Measurements from ENCODE around the gene APOL4.
"Not testable (repeated sequence)": the region's sequence is repeated elsewhere in the genome, so short reads cannot be mapped to it uniquely, and the experiment has no call there.

Gene APOL4

DNA sequence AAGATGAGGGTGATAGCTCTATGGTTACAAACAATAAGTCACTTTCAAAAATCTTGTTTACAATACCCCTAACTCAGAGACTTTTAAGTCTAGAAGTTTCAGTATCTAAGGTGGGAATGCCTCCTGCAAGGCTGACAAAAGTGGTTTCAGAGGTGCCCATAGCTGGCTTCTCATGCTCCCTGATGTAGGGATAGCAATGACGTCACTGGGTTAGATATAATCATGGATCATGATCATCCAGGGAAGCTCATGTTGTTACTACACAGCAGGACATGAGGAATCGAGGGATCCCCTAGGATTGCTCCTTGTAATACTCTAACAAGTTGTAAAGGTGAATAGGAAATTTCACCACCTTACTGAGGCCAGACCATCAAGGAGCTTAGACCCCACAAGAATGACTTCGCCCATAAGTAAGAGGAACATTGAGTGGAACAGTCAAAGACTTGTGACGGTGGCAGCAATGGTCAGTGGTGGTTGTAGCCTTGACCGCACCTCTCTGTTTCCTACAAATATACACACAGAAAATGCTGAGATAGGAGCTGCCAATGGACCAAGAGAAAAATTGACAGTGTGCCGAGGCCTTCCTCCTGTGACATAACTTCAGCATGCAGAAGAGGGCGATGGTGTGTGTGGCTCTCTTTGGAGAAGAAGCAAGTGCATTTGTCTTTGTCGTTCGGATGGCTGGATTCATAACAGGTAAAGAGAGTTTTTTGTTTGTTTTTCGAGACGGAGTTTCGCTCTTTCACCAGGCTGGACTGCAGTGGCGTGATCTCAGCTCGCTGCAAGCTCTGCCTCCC is 15.6 kb downstream of the APOL4 start:
- no peak for DNase-seq (ENCODE audit: low read depth in 2 of 2)

GRCh38 chr22:36184433-36185025 is 17.1 kb downstream of the APOL4 start:
- DNase-seq (ENCODE audit: low read depth in 2 of 2): peak in 1 of 2 experiments; percentile 16

DNA sequence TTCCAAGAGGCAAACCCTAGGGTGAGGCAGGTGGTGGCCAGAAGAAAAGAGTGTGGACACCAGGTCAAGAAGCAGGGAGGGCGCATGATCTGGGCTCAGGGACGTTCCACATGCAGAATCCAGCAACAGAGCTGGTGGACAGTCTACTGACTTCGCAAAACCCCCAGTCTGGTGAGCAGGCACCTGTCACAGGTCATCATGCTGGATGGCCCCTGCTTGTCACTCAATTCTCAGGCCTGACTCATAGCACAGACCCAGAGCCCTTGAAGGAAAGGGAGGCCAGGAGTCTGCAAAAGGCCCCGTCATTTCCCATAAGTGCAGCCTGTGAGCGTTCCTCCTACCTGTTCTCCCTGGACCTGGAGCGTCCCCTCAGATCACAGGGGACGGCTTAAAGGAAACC is 18.2 kb downstream of the APOL4 start:
- no peak for DNase-seq (ENCODE audit: low read depth in 2 of 2)

GRCh38 chr22:36182857-36183256 is 18.8 kb downstream of the APOL4 start:
- DNase-seq (ENCODE audit: low read depth in 2 of 2): no peak

DNA sequence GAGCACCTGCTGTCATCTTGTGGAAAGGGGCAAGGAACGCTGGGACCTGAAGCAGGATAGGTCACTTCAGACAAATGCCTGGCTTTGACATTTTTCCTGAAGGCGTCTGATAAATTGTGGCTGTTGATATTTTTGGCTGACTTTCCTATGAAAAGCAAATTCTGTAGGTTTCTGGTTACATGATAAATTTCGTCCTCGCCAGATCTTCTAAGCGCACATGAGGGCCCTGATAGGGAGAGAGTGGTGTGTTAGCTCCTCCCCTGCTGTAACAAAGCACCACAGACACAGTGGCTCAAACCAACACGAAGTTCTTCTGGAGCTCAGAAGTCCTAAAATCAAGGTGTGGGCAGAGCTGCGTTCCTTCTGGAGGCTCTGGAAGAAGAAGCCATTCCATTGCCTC is 19.6 kb downstream of the APOL4 start:
- DNase-seq (ENCODE audit: low read depth in 2 of 2): no peak

- no peak for DNase-seq (ENCODE audit: low read depth in 2 of 2)
These were observed 20.7 kb downstream of the APOL4 start for GRCh38 chr22:36180928-36181327.

- peak in 1 of 2 experiments; percentile 6 for DNase-seq (ENCODE audit: low read depth in 2 of 2)
These were observed 21.4 kb downstream of the APOL4 start for GRCh38 chr22:36180038-36180880.

DNA sequence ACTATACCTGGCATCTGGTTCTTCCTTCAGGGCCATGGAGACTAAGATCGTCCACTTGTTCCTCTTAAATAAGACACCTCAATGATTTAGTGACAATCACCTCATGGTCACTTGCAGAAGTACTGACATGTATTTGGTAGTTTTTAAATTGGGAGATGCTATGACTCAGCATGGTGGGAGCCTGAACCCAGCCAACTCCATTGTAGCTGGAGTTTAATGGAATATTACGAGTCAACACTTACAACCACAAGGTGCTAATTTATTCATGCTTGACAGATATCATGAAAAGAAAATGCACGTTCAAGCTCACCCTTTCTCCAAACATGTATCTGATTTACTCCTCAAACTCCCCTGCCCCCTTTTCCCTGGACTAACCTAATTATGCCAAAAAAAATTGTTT is 24.4 kb downstream of the APOL4 start:
- no peak for DNase-seq (ENCODE audit: low read depth in 2 of 2)

GRCh38 chr22:36175892-36176291 is 25.7 kb downstream of the APOL4 start:
- no peak for DNase-seq (ENCODE audit: low read depth in 2 of 2)

GRCh38 chr22:36171941-36172340 is 29.7 kb downstream of the APOL4 start:
- no peak for DNase-seq (ENCODE audit: low read depth in 2 of 2)

DNA sequence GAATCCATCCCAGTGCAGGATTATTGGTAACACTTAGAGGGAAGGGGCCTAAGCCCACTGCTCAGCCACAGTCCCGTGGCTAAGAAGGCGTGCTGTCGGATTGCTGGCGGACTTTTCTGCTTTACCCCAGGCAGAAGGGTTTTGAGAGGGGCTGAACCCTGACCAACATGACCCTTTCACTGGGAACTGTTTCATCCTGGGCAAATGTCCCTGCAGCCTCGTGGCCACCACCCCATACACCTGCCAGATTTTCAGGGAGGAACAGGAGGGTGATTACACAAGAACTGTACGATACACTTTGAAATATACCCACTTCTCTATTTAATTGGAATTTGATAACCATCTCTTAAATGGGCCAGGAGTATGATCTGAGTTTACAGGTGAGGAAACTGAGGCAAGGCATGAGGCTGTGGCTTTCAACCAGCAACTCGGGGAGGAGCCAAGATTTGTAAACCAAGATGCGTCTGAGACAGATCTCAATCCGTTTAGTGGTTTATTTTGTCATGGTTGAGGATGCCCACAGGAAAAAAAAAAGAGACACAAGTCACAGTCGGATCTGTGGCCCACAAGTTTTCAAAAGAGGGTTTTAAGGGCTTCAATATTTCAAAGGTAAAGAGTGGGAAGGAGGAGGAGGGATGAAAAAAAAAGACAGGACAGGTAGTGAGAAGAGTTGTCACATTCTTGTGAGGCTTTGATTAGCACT is 34.9 kb downstream of the APOL4 start:
- DNase-seq (ENCODE audit: low read depth in 2 of 2): no peak

DNA sequence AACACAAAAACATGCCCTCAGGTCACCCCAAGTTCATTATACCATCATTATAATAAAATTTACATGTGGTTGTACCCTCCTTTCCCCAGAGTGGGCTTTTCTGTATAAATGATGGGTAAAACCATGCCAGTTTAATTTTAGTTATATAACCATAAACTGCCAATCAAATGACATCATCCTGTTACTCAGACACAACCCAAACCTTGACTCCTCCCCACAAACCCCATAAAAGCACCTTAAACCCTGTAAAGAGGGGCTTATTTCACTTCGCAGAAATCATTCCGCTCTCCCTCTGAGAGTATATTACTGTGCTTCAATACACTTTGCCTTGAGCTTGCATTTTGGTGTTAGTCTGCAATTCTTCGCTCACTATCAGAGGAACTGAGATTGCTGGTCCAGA is 35.5 kb downstream of the APOL4 start:
- no peak for DNase-seq (ENCODE audit: low read depth in 2 of 2)

GRCh38 chr22:36165141-36165540 is 36.5 kb downstream of the APOL4 start:
- no peak for DNase-seq (ENCODE audit: low read depth in 2 of 2)

DNA sequence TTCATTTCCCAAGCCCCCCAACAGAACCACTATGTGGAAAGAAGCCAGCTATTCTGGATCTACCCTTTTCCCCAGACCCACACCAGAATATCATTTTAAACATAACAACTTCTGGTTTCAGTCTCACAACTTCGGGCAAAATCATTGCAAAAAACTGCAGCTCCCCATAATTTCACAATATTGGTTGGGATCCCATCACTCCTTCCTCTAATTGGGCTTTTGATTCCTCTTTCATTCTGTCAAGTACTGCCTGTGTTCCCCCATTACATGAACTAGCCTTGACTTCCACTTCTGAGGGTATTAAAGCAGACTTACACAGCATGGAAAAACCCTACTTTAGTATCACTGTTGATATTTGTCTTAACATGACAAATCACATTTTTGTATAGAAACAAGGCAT is 37.0 kb downstream of the APOL4 start:
- DNase-seq (ENCODE audit: low read depth in 2 of 2): no peak

DNA sequence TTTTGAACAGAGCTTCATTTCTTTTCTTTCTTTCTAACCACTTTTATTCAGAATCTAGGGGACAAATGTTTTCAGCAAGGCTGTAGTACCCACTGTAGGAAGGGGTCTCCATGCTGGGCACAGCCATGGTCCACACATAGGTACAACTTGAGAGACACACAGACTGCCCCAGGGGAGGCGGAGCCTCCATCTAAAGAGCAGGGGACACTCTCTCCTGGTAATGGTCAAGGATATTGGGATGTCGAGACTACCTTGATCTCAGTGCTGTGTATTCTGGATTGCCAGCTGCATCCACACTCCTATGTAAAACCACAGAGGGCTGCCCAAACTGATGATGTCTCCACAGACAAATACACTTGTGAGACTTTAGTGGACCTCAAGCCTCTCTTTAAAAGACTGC is 38.1 kb downstream of the APOL4 start:
- DNase-seq (ENCODE audit: low read depth in 2 of 2): no peak

GRCh38 chr22:36162127-36163034 is 39.2 kb downstream of the APOL4 start:
- no peak for DNase-seq (ENCODE audit: low read depth in 2 of 2)

GRCh38 chr22:36161793-36162126 is 39.8 kb downstream of the APOL4 start:
- DNase-seq (ENCODE audit: low read depth in 2 of 2): not testable (repeated sequence)

DNA sequence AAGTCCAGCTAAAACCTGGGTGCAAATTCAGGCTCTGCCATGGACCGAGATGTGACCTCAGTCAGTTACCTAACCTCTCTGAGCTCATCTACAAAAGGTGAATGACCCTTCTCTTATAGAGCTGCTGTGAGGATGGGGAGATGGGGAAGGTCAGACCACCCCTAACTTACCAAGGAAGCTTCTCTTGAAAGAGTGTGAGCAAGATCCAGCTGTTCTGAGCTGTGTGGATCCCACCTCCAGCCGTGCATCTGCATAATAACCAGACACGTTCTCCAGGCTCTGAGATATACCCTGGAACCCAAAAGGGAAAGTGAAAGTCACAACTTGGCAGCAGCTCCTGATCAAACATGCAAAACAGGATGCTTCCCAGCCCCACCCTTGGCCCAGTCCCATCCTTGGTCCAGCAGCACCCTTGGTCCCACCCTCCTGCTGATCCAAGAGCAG is 41.1 kb downstream of the APOL4 start, which contains the start of gene APOL3:
Gene APOL3 (minus strand): TSS at position 257 of the 444 bp plus-strand sequence. CDS start 11,700 bp downstream, outside the sequence.
- no peak for DNase-seq (ENCODE audit: low read depth in 2 of 2)

- no peak for DNase-seq (ENCODE audit: low read depth in 2 of 2)
These were observed 44.8 kb downstream of the APOL4 start for GRCh38 chr22:36156515-36157419.

- DNase-seq (ENCODE audit: low read depth in 2 of 2): no peak
These were observed 45.5 kb downstream of the APOL4 start for GRCh38 chr22:36156119-36156514.
